Stimulated activated CD4-positive, alpha-beta T cell treated with anti-CD3 and anti-CD28 coated beads, Interleukin-2, amount 100 ng/mL, for 4 hours (primary cell): ENCODE data around the gene MRPS22.
"Not testable (repeated sequence)": the region's sequence is repeated elsewhere in the genome, so short reads cannot be mapped to it uniquely, and the experiment has no call there.

Source experiments
- DNase-seq: peaks from one replicate; pipeline ENCODE4 v3.0.0-alpha.2; 2020; ENCODE audit warnings: low read depth

The MRPS22 gene

GRCh38 chr3:139339219-139339906, 4.5 kb upstream of the MRPS22 start:
- DNase-seq: no peak

- DNase-seq: no peak
Observed at GRCh38 chr3:139340784-139341183, 3.0 kb upstream of the MRPS22 start.

GRCh38 chr3:139342054-139342453, 1.8 kb upstream of the MRPS22 start:
- DNase-seq: no peak

GRCh38 chr3:139346771-139347170, 3.0 kb downstream of the MRPS22 start:
- no peak for DNase-seq

- DNase-seq: no peak
Observed at GRCh38 chr3:139353920-139354556, 10.2 kb downstream of the MRPS22 start.

GRCh38 chr3:139354661-139355060, 10.8 kb downstream of the MRPS22 start:
- no peak for DNase-seq

- DNase-seq: no peak
Observed at GRCh38 chr3:139355476-139355875, 11.7 kb downstream of the MRPS22 start.

GRCh38 chr3:139355891-139356290, 12.1 kb downstream of the MRPS22 start:
- DNase-seq: no peak

- no peak for DNase-seq
Observed at GRCh38 chr3:139357899-139358298, 14.1 kb downstream of the MRPS22 start.

GRCh38 chr3:139358841-139359562, 15.2 kb downstream of the MRPS22 start:
- no peak for DNase-seq

GRCh38 chr3:139361276-139361675, 17.5 kb downstream of the MRPS22 start:
- DNase-seq: no peak

- no peak for DNase-seq
Observed at GRCh38 chr3:139364549-139364948, 20.7 kb downstream of the MRPS22 start.

GRCh38 chr3:139374099-139374498, 30.3 kb downstream of the MRPS22 start:
- no peak for DNase-seq

GRCh38 chr3:139377378-139377777, 33.6 kb downstream of the MRPS22 start:
- no peak for DNase-seq

- DNase-seq: no peak
Observed at GRCh38 chr3:139378587-139379241, 34.9 kb downstream of the MRPS22 start.

GRCh38 chr3:139380575-139380974, 36.8 kb downstream of the MRPS22 start:
- DNase-seq: no peak

- DNase-seq: not testable (repeated sequence)
Observed at GRCh38 chr3:139382291-139382690, 38.5 kb downstream of the MRPS22 start.

- no peak for DNase-seq
Observed at GRCh38 chr3:139388077-139388476, 44.3 kb downstream of the MRPS22 start.

GRCh38 chr3:139388821-139389551, 45.2 kb downstream of the MRPS22 start:
- no peak for DNase-seq

GRCh38 chr3:139389552-139390368, 45.9 kb downstream of the MRPS22 start, which contains the start of gene COPB2:
Gene COPB2 (minus strand): TSS chr3:139389647. CDS start chr3:139389550, 97 bp downstream.
- DNase-seq: peak; percentile 89

- no peak for DNase-seq
Observed at GRCh38 chr3:139394116-139394515, 50.3 kb downstream of the MRPS22 start.
